GM18511 (cell line): Measurements from ENCODE around the gene SLC22A4.

Experiments used
- ATAC-seq: cut with Tn5 transposase; IDR thresholded peaks from one replicate; pipeline ENCODE4 v1.9.1; 2021; ENCODE audit warnings: mild to moderate bottlenecking, moderate library complexity; ENCODE audit not compliant: unreplicated experiment

Gene SLC22A4

GRCh38 chr5:132371603-132371994 lies 77.4 kb downstream of the SLC22A4 start:
- no peak for ATAC-seq

DNA sequence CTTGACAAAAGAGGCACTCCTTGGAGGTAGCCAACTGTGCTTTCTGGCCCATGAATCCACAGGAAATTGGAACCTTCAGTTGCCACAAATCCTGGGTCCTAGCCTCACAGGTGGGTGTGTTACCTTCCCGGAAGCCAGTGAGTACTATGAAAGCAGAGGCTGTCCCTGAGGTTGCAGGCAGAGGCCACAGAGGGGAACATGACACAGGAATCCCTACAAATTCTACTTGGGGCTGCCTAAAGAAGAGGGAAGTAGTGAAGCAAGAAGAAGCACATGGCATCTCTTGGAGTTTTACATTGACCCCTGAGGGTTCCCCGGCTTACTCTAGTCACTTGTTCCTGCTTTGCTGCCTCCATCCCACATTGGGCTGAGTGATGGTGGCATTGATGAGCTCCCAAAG lies 77.9 kb downstream of the SLC22A4 start:
- ATAC-seq = no peak

- ATAC-seq = no peak
Observed at GRCh38 chr5:132372542-132372941, 78.3 kb downstream of the SLC22A4 start.

DNA sequence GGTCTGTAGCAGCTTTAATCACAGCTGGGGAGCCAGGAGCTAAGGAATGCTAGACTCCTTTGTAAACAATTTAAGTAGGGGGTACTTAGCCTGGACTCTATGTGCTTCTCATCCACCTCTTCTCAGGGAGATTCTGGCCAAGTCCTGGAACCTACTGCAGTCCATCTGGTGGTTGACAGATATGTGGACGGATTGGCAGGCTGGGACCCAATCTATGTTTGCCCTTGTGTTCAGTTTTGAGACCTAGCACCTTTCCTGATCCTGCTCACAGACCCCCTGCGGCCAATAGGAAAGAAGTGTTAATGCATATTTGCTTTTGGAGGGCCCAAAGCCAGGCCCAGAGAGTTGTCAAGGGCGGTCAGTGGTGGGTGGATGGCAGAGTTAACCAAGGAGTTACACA lies 81.8 kb downstream of the SLC22A4 start:
- ATAC-seq = no peak

GRCh38 chr5:132376694-132377641 lies 82.8 kb downstream of the SLC22A4 start:
- ATAC-seq = no peak

- ATAC-seq = no peak
Observed at GRCh38 chr5:132377738-132378137, 83.5 kb downstream of the SLC22A4 start.

- ATAC-seq = no peak
Observed at GRCh38 chr5:132378580-132378979, 84.4 kb downstream of the SLC22A4 start.

DNA sequence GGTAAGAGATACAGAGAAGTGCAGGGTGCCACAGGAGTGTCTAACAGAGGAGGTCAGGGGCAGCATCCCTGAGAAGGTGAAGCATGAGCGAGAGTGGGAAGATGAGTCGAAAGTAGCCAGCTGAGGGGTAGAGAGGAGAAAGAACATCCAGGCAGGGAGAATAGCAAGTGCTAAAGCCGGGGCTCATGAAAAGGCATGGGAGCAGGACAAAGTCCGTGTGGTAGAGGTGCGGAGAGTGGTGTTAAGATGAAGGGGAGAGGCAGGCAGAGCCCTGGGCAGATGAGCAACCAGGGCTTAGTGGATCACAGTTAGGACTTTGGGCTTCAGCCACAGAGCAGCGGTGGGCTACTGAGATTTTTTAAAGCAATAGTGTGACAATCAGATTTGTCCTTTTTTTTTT lies 85.9 kb downstream of the SLC22A4 start:
- no peak for ATAC-seq

DNA sequence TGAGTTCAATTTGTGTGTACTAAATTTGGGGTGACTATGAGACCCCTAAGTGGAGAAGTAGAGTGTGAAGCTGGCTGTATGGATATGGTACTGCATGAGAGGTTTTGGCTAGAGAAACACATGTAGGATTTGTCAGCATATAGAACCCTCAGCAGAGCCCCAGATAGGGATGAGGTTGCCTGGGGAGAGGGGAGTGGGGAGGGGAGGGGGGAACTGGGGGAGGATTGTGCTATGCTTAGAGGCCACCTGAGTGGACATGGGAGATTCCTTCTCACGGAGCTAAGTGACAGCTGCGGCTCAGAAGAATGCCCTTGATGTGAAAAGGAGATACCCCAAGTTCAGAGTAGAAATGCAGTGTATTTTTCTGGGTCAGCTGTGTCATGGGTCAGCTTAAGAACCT lies 86.5 kb downstream of the SLC22A4 start:
- ATAC-seq = no peak

GRCh38 chr5:132381614-132382013 lies 87.4 kb downstream of the SLC22A4 start:
- no peak for ATAC-seq

GRCh38 chr5:132383261-132383660 lies 89.1 kb downstream of the SLC22A4 start:
- ATAC-seq = no peak

- no peak for ATAC-seq
Observed at GRCh38 chr5:132383984-132384383, 89.8 kb downstream of the SLC22A4 start.

DNA sequence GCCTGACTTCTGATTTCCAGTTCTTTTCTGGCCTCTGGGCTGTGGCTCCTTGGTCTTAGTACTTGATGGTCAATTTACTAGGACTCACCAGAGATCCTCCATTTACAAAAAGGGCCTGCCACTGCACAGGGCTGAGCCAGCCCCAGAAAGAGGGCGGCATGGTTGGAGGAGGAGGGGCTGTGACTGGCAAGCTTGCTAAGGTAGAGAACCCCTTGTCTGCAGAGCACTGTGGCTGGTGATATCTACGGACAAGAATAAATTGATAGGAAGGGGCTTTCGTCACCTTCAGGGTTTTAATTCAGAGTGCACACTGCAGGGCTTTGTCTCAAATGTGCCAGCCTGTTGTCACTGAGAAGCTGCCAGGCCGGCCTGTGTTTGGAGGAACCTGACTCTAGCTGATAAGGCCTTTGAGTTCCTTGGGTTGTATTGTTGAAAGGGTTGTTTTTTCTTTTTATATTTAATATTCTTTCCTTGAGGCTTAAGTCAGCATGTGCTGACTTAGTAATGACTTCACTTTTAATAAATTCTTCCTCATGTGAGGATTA lies 90.4 kb downstream of the SLC22A4 start:
- no peak for ATAC-seq

DNA sequence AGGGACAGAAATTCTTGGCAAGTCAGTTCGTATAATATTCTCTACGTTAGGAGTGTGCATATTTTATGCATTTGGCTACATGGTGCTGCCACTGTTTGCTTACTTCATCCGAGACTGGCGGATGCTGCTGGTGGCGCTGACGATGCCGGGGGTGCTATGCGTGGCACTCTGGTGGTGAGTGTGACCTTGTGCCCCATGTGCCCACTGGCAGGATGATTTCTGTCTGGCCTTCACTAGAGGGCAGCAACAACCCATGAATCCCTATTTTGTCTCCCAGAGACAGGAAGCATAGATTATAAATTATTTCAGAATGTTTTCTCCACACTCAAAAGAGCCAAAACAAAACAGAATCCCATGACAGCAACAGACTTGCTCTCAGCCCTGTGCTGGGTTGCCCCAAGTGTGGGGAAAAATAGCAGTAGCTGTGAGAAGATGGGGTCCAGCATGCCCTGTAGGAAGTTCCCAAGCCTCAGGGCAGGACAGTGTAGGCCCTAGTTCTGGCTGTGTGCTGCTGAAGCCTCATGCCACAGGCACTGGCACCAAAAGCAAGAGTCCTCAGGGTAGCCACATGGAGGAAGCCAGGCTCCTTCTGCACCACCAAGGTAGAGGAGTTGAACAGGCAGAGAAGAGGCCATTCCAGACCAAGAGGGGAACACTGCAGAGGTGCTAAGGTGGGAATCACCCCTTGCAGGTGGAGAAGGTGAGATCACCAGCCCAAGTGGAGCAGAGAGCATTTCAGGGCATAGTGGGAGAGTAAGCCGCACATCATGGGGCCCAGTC lies 91.3 kb downstream of the SLC22A4 start:
- ATAC-seq = peak; percentile 56

DNA sequence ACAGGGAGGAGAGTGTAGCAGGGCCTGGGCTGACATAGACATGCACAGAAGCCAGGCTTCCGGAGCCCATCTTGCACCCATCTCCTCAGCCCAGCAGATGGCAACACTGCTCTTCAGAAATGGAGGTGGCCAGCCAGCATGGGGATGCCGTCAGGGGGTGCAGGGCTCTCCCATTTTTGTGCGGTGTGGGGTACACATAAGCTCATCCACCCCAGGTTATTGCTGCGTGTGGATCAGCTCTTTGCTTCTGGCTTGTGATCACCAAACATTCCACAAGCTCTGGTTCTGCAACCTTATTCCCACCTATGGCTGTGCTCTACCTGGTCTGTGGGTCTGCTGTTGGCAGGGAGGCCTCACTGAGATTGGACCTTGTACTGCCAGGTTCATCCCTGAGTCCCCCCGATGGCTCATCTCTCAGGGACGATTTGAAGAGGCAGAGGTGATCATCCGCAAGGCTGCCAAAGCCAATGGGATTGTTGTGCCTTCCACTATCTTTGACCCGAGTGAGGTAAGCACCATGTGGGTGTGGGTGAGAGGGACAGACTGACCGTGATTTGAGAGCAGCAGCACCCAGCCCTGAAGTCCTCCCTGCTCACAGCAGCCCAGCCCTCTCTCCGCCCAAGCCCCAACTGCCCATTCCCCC lies 92.6 kb downstream of the SLC22A4 start:
- peak; percentile 88 for ATAC-seq

GRCh38 chr5:132387640-132388117 lies 93.5 kb downstream of the SLC22A4 start:
- no peak for ATAC-seq

DNA sequence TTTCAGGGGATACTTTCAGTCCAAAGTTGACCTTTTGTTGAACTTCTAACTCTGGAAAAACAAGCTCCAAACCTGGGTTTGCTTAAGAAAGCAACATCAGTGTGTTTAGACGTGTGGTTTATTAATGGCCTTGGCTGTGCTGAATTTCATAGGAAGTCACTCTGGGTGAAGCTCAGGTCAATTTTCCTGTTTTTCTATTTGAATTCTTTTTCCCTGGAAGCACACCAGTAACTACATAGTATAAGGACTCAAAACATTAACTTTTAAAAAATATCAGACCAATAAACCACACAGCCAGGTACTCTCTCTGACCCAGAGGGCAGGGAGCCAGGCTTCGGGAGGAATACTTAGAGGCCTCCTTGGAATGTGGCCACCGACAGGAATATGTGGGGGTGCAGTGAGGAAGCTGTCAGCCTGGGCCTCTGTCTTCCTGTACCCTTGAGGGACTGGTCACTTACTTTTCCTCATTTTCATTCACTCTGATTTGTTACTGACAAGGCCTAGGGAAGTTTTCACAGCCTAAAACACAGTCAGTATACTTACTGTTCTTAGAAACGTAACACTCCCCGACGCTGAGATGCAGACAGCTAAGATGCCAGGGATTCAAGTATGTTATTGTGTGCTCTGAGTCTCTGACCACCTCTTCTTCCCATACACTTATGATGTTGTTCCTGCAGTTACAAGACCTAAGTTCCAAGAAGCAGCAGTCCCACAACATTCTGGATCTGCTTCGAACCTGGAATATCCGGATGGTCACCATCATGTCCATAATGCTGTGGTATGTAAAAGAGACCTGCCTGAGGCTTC lies 94.3 kb downstream of the SLC22A4 start:
- no peak for ATAC-seq

GRCh38 chr5:132389051-132389331 lies 94.8 kb downstream of the SLC22A4 start:
- no peak for ATAC-seq

DNA sequence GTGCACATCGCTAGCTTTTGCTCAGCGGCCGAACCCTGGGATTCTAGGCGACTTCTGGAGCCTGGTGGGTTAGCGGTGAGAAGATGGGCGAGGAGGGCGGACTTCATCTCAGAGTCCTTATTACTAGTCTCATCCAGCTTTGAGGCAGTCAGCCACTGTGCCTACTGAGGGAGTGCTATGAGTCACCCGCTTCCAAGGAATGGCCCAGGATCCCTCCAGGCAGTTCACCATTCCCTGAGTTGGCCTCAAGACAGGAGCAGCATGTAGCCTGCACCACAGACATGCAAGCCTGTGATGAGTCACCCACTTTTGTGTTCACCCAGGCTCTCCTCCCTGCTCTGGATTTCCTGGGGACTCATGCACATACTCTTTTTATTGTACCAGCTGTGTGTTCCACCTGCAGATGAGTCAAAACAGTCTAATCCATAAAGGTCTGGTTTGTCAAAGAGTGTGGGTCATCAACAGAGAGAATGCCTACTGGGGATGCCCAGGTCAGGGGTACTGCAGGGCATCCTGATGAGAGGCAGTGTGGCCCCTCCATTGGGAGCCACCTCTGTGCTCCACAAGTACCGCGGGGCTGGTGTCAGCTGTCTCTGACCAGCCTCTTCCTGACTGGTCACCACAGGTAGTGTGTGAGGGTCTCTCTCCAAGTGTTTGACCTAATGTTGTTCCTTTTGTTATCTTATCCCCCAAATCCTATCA lies 95.5 kb downstream of the SLC22A4 start:
- no peak for ATAC-seq

- no peak for ATAC-seq
Observed at GRCh38 chr5:132391247-132391646, 97.1 kb downstream of the SLC22A4 start.
